Naive thymus-derived CD4-positive, alpha-beta T cell (primary cell): Measurements from ENCODE around the gene MSRB2. TPM values are rescaled to one million over a fixed set of nuclear protein-coding genes. Genes with fewer than 3 reads are reported as not detected.

Source experiments
- ATAC-seq: fragments of 150-1000 bp; cut with Tn5 transposase; 2 replicates; pipeline ENCODE4 v1.10.0; 2021; ENCODE audit warnings: mild to moderate bottlenecking, moderate library complexity
- CTCF ChIA-PET: fragments of 350-600 bp; sonication (Branson Sonifier 250); formaldehyde crosslinking; loops from one replicate; lab custom pipeline; 2021; ENCODE audit warnings: antibody characterized with exemption; lab: Charles Lee
- POLR2A ChIA-PET: fragments of 350-600 bp; sonication (Branson Sonifier 250); formaldehyde crosslinking; loops from one replicate; lab custom pipeline; 2021; ENCODE audit warnings: antibody characterized with exemption, inconsistent platforms; lab: Charles Lee
- DNase-seq, 9 donors: peaks; one replicate each; pipeline versions ENCODE4 v3.0.0 to v3.0.0-alpha.2; 2020 to 2022; ENCODE audit warnings: mixed read lengths in 1 of 9
- H3K27ac ChIP-seq: one replicate; pipeline ENCODE4 v1.7.0; 2013; ENCODE audit warnings: mild to moderate bottlenecking, low read depth, low read length, moderate library complexity
- H3K27me3 ChIP-seq, 2 donors: one replicate each; pipeline ENCODE4 v1.7.0; 2013; ENCODE audit warnings: low read length in 2 of 2, mild to moderate bottlenecking in 2 of 2, moderate library complexity in 2 of 2; ENCODE audit not compliant: control insufficient read depth in 2 of 2, insufficient read depth in 2 of 2
- H3K36me3 ChIP-seq, 3 experiments: 1 replicate in 2 of 3; 2 replicates in 1 of 3; pipeline ENCODE4 v1.7.0; 2013; ENCODE audit warnings: low read length in 3 of 3, mild to moderate bottlenecking in 3 of 3, moderate library complexity in 1 of 3; ENCODE audit not compliant: insufficient read depth in 3 of 3, control insufficient read depth in 2 of 3
- H3K4me1 ChIP-seq, 2 donors: one replicate each; pipeline ENCODE4 v1.7.0; 2013; ENCODE audit warnings: low read length in 2 of 2, mild to moderate bottlenecking in 2 of 2, moderate library complexity in 1 of 2; ENCODE audit not compliant: control insufficient read depth in 2 of 2, insufficient read depth in 2 of 2
- H3K4me3 ChIP-seq: 2 replicates; pipeline ENCODE4 v1.7.0; 2013; ENCODE audit warnings: mild to moderate bottlenecking, low read length
- H3K9me3 ChIP-seq, 3 experiments: 1 replicate in 2 of 3; 2 replicates in 1 of 3; pipeline ENCODE4 v1.7.0; 2013; ENCODE audit warnings: low read length in 3 of 3; ENCODE audit not compliant: control insufficient read depth in 2 of 3
- H3K27ac Mint-ChIP-seq, 9 donors: one replicate each; pipeline ENCODE4 v1.8.0; 2020 to 2022; ENCODE audit warnings: mixed read lengths in 9 of 9, mild to moderate bottlenecking in 8 of 9, moderate library complexity in 5 of 9, inconsistent platforms in 2 of 9
- H3K27me3 Mint-ChIP-seq, 5 donors: one replicate each; pipeline ENCODE4 v1.8.0; 2021 to 2022; ENCODE audit warnings: mixed read lengths in 5 of 5, mild to moderate bottlenecking in 1 of 5
- H3K36me3 Mint-ChIP-seq, 5 donors: one replicate each; pipeline ENCODE4 v1.8.0; 2020 to 2022; ENCODE audit warnings: mixed read lengths in 5 of 5, mild to moderate bottlenecking in 3 of 5, inconsistent platforms in 1 of 5
- H3K4me1 Mint-ChIP-seq, 7 donors: one replicate each; pipeline ENCODE4 v1.8.0; 2020 to 2022; ENCODE audit warnings: mixed read lengths in 7 of 7, mild to moderate bottlenecking in 3 of 7, inconsistent platforms in 1 of 7
- H3K4me3 Mint-ChIP-seq, 10 donors: one replicate each; pipeline ENCODE4 v1.8.0; 2020 to 2022; ENCODE audit warnings: mild to moderate bottlenecking in 10 of 10, mixed read lengths in 10 of 10, moderate library complexity in 6 of 10, inconsistent platforms in 2 of 10
- H3K9me3 Mint-ChIP-seq, 11 donors: one replicate each; pipeline ENCODE4 v1.8.0; 2020 to 2022; ENCODE audit warnings: mixed read lengths in 11 of 11, mild to moderate bottlenecking in 4 of 11, inconsistent platforms in 1 of 11, moderate library complexity in 1 of 11
- intact Hi-C, 2 donors: fragments of 100-400 bp; cut with micrococcal nuclease; formaldehyde crosslinking; loops; one replicate each; pipeline ENCODE4 v1.15.1; 2023
- polyA plus RNA-seq, 2 donors: library from polyadenylated mRNA; unstranded; fragments of 300-500 nt; fragmentation: Illumina TruSeq; gene quantifications; one replicate each; pipeline ENCODE4 v1.2.3, GENCODE V29; 2021
- total RNA-seq, 6 experiments: library from RNA in 5 of 6; stranded (reverse) in 5 of 6; gene quantifications; 1 replicate in 5 of 6; 2 replicates in 1 of 6; pipeline ENCODE4 v1.2.3 and lab custom pipeline; 2021 to 2026

MSRB2 gene
- total and polyA plus RNA-seq, 7 experiments from 2014 or later: 4.7 to 16.9 (median 9.4) TPM

- no peaks in the 10 kb centered on the region for H3K9me3 Mint-ChIP-seq
Measured at GRCh38 chr10:23116486-23117205, 21.3 kb downstream of the MSRB2 start.

DNA sequence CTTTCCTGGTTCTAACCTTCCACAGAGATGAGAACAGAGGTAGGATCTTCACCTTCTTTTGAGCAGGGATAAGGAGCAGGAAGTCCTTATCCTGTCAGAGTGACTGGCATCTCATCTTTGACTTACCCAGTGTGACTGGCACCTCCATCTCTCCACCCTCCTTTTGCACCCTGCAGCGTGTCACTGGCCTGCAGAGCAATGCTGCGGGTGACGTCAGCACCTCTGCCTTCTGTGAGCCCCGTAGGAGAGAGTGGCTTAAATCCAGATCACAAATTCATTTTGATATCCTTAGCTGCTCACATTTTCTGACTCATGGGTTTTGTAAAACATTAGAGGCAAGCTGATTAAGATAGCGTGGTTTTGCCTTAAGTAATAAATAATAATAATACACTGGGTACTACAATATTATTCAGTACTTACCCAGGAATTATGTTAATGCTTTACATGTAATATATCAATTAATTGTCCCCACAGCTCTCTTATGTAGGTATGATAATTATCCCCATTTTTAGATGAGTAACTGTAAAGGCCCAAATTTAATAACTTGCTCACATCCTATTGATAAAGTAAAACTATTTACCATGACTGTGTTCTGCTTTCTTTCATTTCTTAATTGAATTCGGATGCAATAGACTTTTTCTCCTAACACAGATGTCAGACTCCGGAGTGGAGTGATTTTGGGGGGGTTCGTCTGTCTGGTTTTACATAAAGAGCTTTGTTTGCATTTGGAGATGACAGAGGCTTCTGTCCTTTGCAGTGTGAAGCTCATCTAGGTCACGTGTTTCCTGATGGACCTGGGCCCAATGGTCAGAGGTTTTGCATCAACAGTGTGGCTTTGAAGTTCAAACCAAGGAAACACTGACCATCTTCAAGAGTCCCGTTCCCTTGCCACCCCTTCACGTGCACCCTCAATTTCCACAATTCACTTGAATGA is 24.9 kb downstream of the MSRB2 start:
- Histone ChIP-seq H3K4me1 (no peaks in the 10 kb centered on the region), H3K36me3 (peaks cover 0 to 23% (median 4%) of the 10 kb centered on the region in 3 experiments), H3K27me3 (no peaks in the 10 kb centered on the region), H3K9me3 (no peaks in the 10 kb centered on the region), H3K4me3 (no peak overlapping the region), H3K27ac (no peak overlapping the region)
- H3K36me3 Mint-ChIP-seq: peaks cover 0 to 52% (median 26%) of the 10 kb centered on the region in 5 donors
- DNase-seq (no peak), ATAC-seq (no peak)
- H3K9me3 Mint-ChIP-seq: peaks cover 0 to 8% (median 4%) of the 10 kb centered on the region in 11 donors
- H3K4me1 Mint-ChIP-seq: peaks cover 0 to 2% (median 0%) of the 10 kb centered on the region in 7 donors
- ChIA-PET CTCF (no interaction called here), POLR2A (no interaction called here)
- H3K4me3 Mint-ChIP-seq: no peak overlapping the region
- intact Hi-C loops: no loop called here
- no peaks in the 10 kb centered on the region for H3K27me3 Mint-ChIP-seq
- no peak overlapping the region for H3K27ac Mint-ChIP-seq

More at GRCh38 chr10:23116486-23117205, 21.3 kb downstream of the MSRB2 start:
- POLR2A ChIA-PET: no interaction called here
- peaks cover 1 to 68% (median 46%) of the 10 kb centered on the region in 5 donors for H3K36me3 Mint-ChIP-seq
- DNase-seq: no peak
- no peak for ATAC-seq
- Histone ChIP-seq H3K4me1 (no peaks in the 10 kb centered on the region), H3K4me3 (no peak overlapping the region), H3K9me3 (no peaks in the 10 kb centered on the region), H3K36me3 (peaks cover 0 to 41% (median 4%) of the 10 kb centered on the region in 3 experiments), H3K27me3 (no peaks in the 10 kb centered on the region), H3K27ac (no peak overlapping the region)
- peaks cover 0 to 6% (median 0%) of the 10 kb centered on the region in 7 donors for H3K4me1 Mint-ChIP-seq
- intact Hi-C loops: no loop called here
- H3K27me3 Mint-ChIP-seq: no peaks in the 10 kb centered on the region
- H3K27ac Mint-ChIP-seq: peak overlapping the region in 1 of 9 donors; percentile 40
- no peak overlapping the region for H3K4me3 Mint-ChIP-seq
- CTCF ChIA-PET: no interaction called here

DNA sequence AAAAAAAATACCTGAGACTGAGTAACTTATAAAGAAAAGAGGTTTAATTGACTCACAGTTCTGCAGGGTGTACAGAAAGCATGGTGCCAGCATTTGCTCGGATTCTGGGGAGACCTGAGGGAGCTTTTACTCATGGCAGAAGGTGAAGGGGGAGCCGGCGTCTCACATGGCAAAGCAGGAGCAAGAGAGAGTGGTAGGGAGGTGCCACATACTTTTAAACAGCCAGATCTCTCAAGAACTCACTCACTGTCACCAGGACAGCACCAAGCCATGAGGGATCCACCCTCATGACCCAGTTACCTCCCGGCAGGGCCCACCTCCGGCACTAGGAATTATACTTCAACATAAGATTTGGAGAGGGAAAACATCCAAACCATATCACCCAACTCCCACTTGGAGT is 25.8 kb downstream of the MSRB2 start:
- ChIA-PET CTCF (no interaction called here), POLR2A (no interaction called here)
- Histone ChIP-seq H3K9me3 (no peaks in the 10 kb centered on the region), H3K27ac (no peak overlapping the region), H3K4me3 (no peak overlapping the region), H3K27me3 (no peaks in the 10 kb centered on the region), H3K4me1 (no peaks in the 10 kb centered on the region), H3K36me3 (peaks cover 0 to 23% (median 4%) of the 10 kb centered on the region in 3 experiments)
- H3K36me3 Mint-ChIP-seq: peaks cover 0 to 56% (median 32%) of the 10 kb centered on the region in 5 donors
- no peak for ATAC-seq
- H3K4me1 Mint-ChIP-seq: no peaks in the 10 kb centered on the region
- H3K27me3 Mint-ChIP-seq: no peaks in the 10 kb centered on the region
- DNase-seq: no peak
- H3K9me3 Mint-ChIP-seq: peaks cover 0 to 13% (median 4%) of the 10 kb centered on the region in 11 donors
- no peak overlapping the region for H3K4me3 Mint-ChIP-seq
- peak overlapping the region in 1 of 9 donors; percentile 36 for H3K27ac Mint-ChIP-seq
- intact Hi-C loops: no loop called here

DNA sequence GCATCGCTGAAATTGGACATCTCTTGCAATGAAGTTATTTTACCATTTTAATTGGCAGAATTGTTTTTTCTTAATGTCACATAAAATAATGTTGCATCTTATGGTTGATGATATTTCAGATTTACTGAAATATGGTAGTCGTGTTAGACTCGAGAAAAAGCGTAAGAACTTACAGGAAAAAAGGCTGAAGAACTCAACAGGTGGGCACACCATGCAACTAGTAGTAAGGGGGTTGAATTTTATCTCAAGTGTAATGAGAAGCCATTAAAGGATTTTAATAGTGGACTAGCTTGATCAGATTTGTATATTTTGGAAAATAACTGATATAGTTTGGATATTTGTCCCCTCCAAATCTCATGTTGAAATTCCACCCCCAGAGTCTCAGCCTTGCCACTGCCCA is 41.1 kb downstream of the MSRB2 start:
- no peak for ATAC-seq
- Histone ChIP-seq H3K4me1 (no peaks in the 10 kb centered on the region), H3K27ac (no peak overlapping the region), H3K36me3 (no peaks in the 10 kb centered on the region), H3K4me3 (no peak overlapping the region), H3K9me3 (no peaks in the 10 kb centered on the region), H3K27me3 (no peaks in the 10 kb centered on the region)
- ChIA-PET CTCF (interaction anchor here (0.9 kb wide), 1 partner anchor 601 kb away, joined by 4 read pairs; no protein-coding TSS in a partner anchor), POLR2A (no interaction called here)
- peaks cover 5 to 42% (median 12%) of the 10 kb centered on the region in 11 donors for H3K9me3 Mint-ChIP-seq
- no peak for DNase-seq
- no peak overlapping the region for H3K4me3 Mint-ChIP-seq
- intact Hi-C loops: no loop called here
- no peaks in the 10 kb centered on the region for H3K4me1 Mint-ChIP-seq
- H3K27me3 Mint-ChIP-seq: peaks cover 0 to 10% (median 10%) of the 10 kb centered on the region in 5 donors
- H3K36me3 Mint-ChIP-seq: peaks cover 0 to 16% (median 9%) of the 10 kb centered on the region in 5 donors
- no peak overlapping the region for H3K27ac Mint-ChIP-seq

DNA sequence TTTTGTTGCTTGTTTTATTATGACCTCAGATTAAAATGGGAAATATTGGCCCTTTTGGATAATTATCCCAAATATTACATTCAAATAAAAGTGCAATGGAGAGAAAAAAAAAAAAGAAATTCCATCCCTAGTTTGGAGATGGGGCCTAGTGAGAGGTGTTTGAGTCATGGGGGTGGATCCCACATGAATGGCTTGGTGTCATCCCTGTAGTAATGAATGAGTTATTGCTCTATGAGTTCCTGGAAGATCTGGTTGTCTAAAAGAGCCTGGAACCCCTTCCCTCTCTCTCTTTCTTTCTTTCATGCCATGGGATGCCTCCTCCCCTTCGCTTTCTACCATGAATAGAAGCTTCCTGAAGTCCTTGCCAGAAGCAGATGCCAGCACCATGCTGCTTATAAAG is 44.3 kb downstream of the MSRB2 start:
- Mint-ChIP-seq H3K27ac (no peak overlapping the region), H3K36me3 (peaks cover 0 to 11% (median 9%) of the 10 kb centered on the region in 5 donors), H3K9me3 (peaks cover 3 to 33% (median 10%) of the 10 kb centered on the region in 11 donors), H3K4me3 (no peak overlapping the region), H3K27me3 (peaks cover 0 to 15% (median 8%) of the 10 kb centered on the region in 5 donors), H3K4me1 (no peaks in the 10 kb centered on the region)
- Histone ChIP-seq H3K27me3 (no peaks in the 10 kb centered on the region), H3K36me3 (no peaks in the 10 kb centered on the region), H3K9me3 (no peaks in the 10 kb centered on the region), H3K27ac (no peak overlapping the region), H3K4me1 (no peaks in the 10 kb centered on the region), H3K4me3 (no peak overlapping the region)
- ChIA-PET POLR2A (no interaction called here), CTCF (no interaction called here)
- ATAC-seq (no peak), DNase-seq (no peak)
- intact Hi-C loops: no loop called here

GRCh38 chr10:23141995-23142394 is 46.6 kb downstream of the MSRB2 start:
- H3K36me3 Mint-ChIP-seq: peaks cover 0 to 9% (median 8%) of the 10 kb centered on the region in 5 donors
- DNase-seq: no peak
- no peaks in the 10 kb centered on the region for H3K4me1 Mint-ChIP-seq
- no peaks in the 10 kb centered on the region for H3K4me1 ChIP-seq
- H3K27me3 Mint-ChIP-seq: peaks cover 6 to 11% (median 10%) of the 10 kb centered on the region in 5 donors
- H3K4me3 Mint-ChIP-seq: no peak overlapping the region
- no peak for ATAC-seq
- no peak overlapping the region for H3K4me3 ChIP-seq
- no peak overlapping the region for H3K27ac Mint-ChIP-seq
- H3K27ac ChIP-seq: no peak overlapping the region
- ChIA-PET CTCF (no interaction called here), POLR2A (no interaction called here)
- intact Hi-C loops: no loop called here
- H3K36me3 ChIP-seq: no peaks in the 10 kb centered on the region
- H3K9me3 ChIP-seq: no peaks in the 10 kb centered on the region
- H3K9me3 Mint-ChIP-seq: peaks cover 0 to 26% (median 6%) of the 10 kb centered on the region in 11 donors
- no peaks in the 10 kb centered on the region for H3K27me3 ChIP-seq
